ENCODE results near the gene FAM83G.

Gene FAM83G

GRCh38 chr17:19017804-19018599, 13.4 kb upstream of the FAM83G start:
- Histone ChIP-seq H3K4ac (ENCODE audit: low read depth, low read length) (no peak overlapping the region), H3K18ac (ENCODE audit: low read length) (no peak overlapping the region), H3K79me1 (ENCODE audit: low read length) (no peaks in the 10 kb centered on the region), H3K4me1 (ENCODE audit: control insufficient read depth, low read depth, low read length) (no peaks in the 10 kb centered on the region), H3K4me2 (ENCODE audit: low read length) (no peak overlapping the region), H2BK120ac (ENCODE audit: low read depth, low read length) (no peak overlapping the region), H3K9ac (ENCODE audit: low read length) (no peak overlapping the region), H3K27me3 (ENCODE audit: insufficient read depth, low read length, poor library complexity) (no peaks in the 10 kb centered on the region), H2BK5ac (ENCODE audit: low read length) (no peak overlapping the region), H3K4me3 (ENCODE audit: low read length) (no peak overlapping the region), H2BK15ac (replicated peaks; ENCODE audit: low read depth) (no peak overlapping the region), H3K27ac (ENCODE audit: low read depth, low read length) (no peak overlapping the region), H4K8ac (ENCODE audit: low read depth, low read length) (no peak overlapping the region), H3K79me2 (ENCODE audit: control insufficient read depth, insufficient read depth, low read length) (no peaks in the 10 kb centered on the region), H3K36me3 (ENCODE audit: control insufficient read depth, insufficient read depth, low read length) (no peaks in the 10 kb centered on the region), H2AK5ac (ENCODE audit: low read length) (no peak overlapping the region), H3K56ac (ENCODE audit: low read length) (no peak overlapping the region), H4K5ac (ENCODE audit: low read length) (no peak overlapping the region), H3K23ac (ENCODE audit: low read length) (no peak overlapping the region)
- no peak for DNase-seq
- no CpG with 5 or more reads among the region's 16 CpGs for WGBS (ENCODE audit: extremely low coverage, insufficient coverage, low lambda C conversion rate)

GRCh38 chr17:19017401-19017800, 12.8 kb upstream of the FAM83G start:
- H3K18ac ChIP-seq (ENCODE audit: low read length), result no peak overlapping the region
- H4K5ac ChIP-seq (ENCODE audit: low read length), result no peak overlapping the region
- no peaks in the 10 kb centered on the region for H3K36me3 ChIP-seq (ENCODE audit: control insufficient read depth, insufficient read depth, low read length)
- no peak overlapping the region for H2BK5ac ChIP-seq (ENCODE audit: low read length)
- H3K56ac ChIP-seq (ENCODE audit: low read length), result no peak overlapping the region
- no peak overlapping the region for H2BK15ac ChIP-seq (replicated peaks; ENCODE audit: low read depth)
- no peak overlapping the region for H3K27ac ChIP-seq (ENCODE audit: low read depth, low read length)
- H3K9ac ChIP-seq (ENCODE audit: low read length), result no peak overlapping the region
- no peak for DNase-seq
- H3K4me1 ChIP-seq (ENCODE audit: control insufficient read depth, low read depth, low read length), result no peaks in the 10 kb centered on the region
- no peak overlapping the region for H3K4me3 ChIP-seq (ENCODE audit: low read length)
- no peaks in the 10 kb centered on the region for H3K79me1 ChIP-seq (ENCODE audit: low read length)
- no peaks in the 10 kb centered on the region for H3K27me3 ChIP-seq (ENCODE audit: insufficient read depth, low read length, poor library complexity)
- no peak overlapping the region for H3K23ac ChIP-seq (ENCODE audit: low read length)
- H3K79me2 ChIP-seq (ENCODE audit: control insufficient read depth, insufficient read depth, low read length), result no peaks in the 10 kb centered on the region
- H3K4me2 ChIP-seq (ENCODE audit: low read length), result no peak overlapping the region
- no peak overlapping the region for H2AK5ac ChIP-seq (ENCODE audit: low read length)
- H4K8ac ChIP-seq (ENCODE audit: low read depth, low read length), result no peak overlapping the region
- no CpG with 5 or more reads among the region's 12 CpGs for WGBS (ENCODE audit: extremely low coverage, insufficient coverage, low lambda C conversion rate)
- H3K4ac ChIP-seq (ENCODE audit: low read depth, low read length), result no peak overlapping the region
- no peak overlapping the region for H2BK120ac ChIP-seq (ENCODE audit: low read depth, low read length)

- H2AK5ac ChIP-seq (ENCODE audit: low read length), result no peak overlapping the region
- WGBS (ENCODE audit: extremely low coverage, insufficient coverage, low lambda C conversion rate), result no CpG with 5 or more reads among the region's 7 CpGs
- no peak for DNase-seq
These were observed 12.3 kb upstream of the FAM83G start for GRCh38 chr17:19016881-19017280.

GRCh38 chr17:19016297-19016696, 11.7 kb upstream of the FAM83G start:
- no CpG with 5 or more reads among the region's 8 CpGs for WGBS (ENCODE audit: extremely low coverage, insufficient coverage, low lambda C conversion rate)
- H3K4ac ChIP-seq (ENCODE audit: low read depth, low read length), result no peak overlapping the region
- H3K18ac ChIP-seq (ENCODE audit: low read length), result no peak overlapping the region

More at GRCh38 chr17:19016881-19017280, 12.3 kb upstream of the FAM83G start:
- Histone ChIP-seq H2BK15ac (replicated peaks; ENCODE audit: low read depth) (no peak overlapping the region), H3K4ac (ENCODE audit: low read depth, low read length) (no peak overlapping the region), H4K8ac (ENCODE audit: low read depth, low read length) (no peak overlapping the region), H3K18ac (ENCODE audit: low read length) (no peak overlapping the region), H3K4me1 (ENCODE audit: control insufficient read depth, low read depth, low read length) (no peaks in the 10 kb centered on the region), H3K36me3 (ENCODE audit: control insufficient read depth, insufficient read depth, low read length) (no peaks in the 10 kb centered on the region), H3K23ac (ENCODE audit: low read length) (no peak overlapping the region), H3K4me3 (ENCODE audit: low read length) (no peak overlapping the region), H2BK5ac (ENCODE audit: low read length) (no peak overlapping the region), H4K5ac (ENCODE audit: low read length) (no peak overlapping the region), H3K27ac (ENCODE audit: low read depth, low read length) (no peak overlapping the region), H2BK120ac (ENCODE audit: low read depth, low read length) (no peak overlapping the region), H3K4me2 (ENCODE audit: low read length) (no peak overlapping the region), H3K9ac (ENCODE audit: low read length) (no peak overlapping the region), H3K27me3 (ENCODE audit: insufficient read depth, low read length, poor library complexity) (no peaks in the 10 kb centered on the region), H3K56ac (ENCODE audit: low read length) (no peak overlapping the region), H3K79me2 (ENCODE audit: control insufficient read depth, insufficient read depth, low read length) (no peaks in the 10 kb centered on the region), H3K79me1 (ENCODE audit: low read length) (no peaks in the 10 kb centered on the region)

GRCh38 chr17:19015428-19015827, 10.9 kb upstream of the FAM83G start:
- H4K8ac ChIP-seq (ENCODE audit: low read depth, low read length), result no peak overlapping the region
- no peaks in the 10 kb centered on the region for H3K36me3 ChIP-seq (ENCODE audit: control insufficient read depth, insufficient read depth, low read length)
- no peak overlapping the region for H3K4ac ChIP-seq (ENCODE audit: low read depth, low read length)
- H3K79me1 ChIP-seq (ENCODE audit: low read length), result no peaks in the 10 kb centered on the region
- no peak overlapping the region for H3K56ac ChIP-seq (ENCODE audit: low read length)
- WGBS (ENCODE audit: extremely low coverage, insufficient coverage, low lambda C conversion rate), result no CpG with 5 or more reads among the region's 7 CpGs
- H3K27me3 ChIP-seq (ENCODE audit: insufficient read depth, low read length, poor library complexity), result no peaks in the 10 kb centered on the region
- DNase-seq, result no peak
- no peak overlapping the region for H2BK15ac ChIP-seq (replicated peaks; ENCODE audit: low read depth)
- H3K18ac ChIP-seq (ENCODE audit: low read length), result no peak overlapping the region
- H3K4me3 ChIP-seq (ENCODE audit: low read length), result no peak overlapping the region
- H2BK120ac ChIP-seq (ENCODE audit: low read depth, low read length), result no peak overlapping the region
- H3K27ac ChIP-seq (ENCODE audit: low read depth, low read length), result no peak overlapping the region
- H3K79me2 ChIP-seq (ENCODE audit: control insufficient read depth, insufficient read depth, low read length), result no peaks in the 10 kb centered on the region
- peaks cover 2% of the 10 kb centered on the region for H3K4me1 ChIP-seq (ENCODE audit: control insufficient read depth, low read depth, low read length)
- no peak overlapping the region for H2AK5ac ChIP-seq (ENCODE audit: low read length)
- H2BK5ac ChIP-seq (ENCODE audit: low read length), result no peak overlapping the region
- H3K9ac ChIP-seq (ENCODE audit: low read length), result no peak overlapping the region
- no peak overlapping the region for H3K23ac ChIP-seq (ENCODE audit: low read length)
- no peak overlapping the region for H4K5ac ChIP-seq (ENCODE audit: low read length)
- H3K4me2 ChIP-seq (ENCODE audit: low read length), result no peak overlapping the region

More at GRCh38 chr17:19016297-19016696, 11.7 kb upstream of the FAM83G start:
- Histone ChIP-seq H3K27ac (ENCODE audit: low read depth, low read length) (no peak overlapping the region), H2BK5ac (ENCODE audit: low read length) (no peak overlapping the region), H3K27me3 (ENCODE audit: insufficient read depth, low read length, poor library complexity) (no peaks in the 10 kb centered on the region), H2BK15ac (replicated peaks; ENCODE audit: low read depth) (no peak overlapping the region), H3K9ac (ENCODE audit: low read length) (no peak overlapping the region), H3K36me3 (ENCODE audit: control insufficient read depth, insufficient read depth, low read length) (no peaks in the 10 kb centered on the region), H3K4me2 (ENCODE audit: low read length) (no peak overlapping the region), H3K4me1 (ENCODE audit: control insufficient read depth, low read depth, low read length) (no peaks in the 10 kb centered on the region), H3K79me2 (ENCODE audit: control insufficient read depth, insufficient read depth, low read length) (no peaks in the 10 kb centered on the region), H2AK5ac (ENCODE audit: low read length) (no peak overlapping the region), H3K4me3 (ENCODE audit: low read length) (no peak overlapping the region), H2BK120ac (ENCODE audit: low read depth, low read length) (no peak overlapping the region), H3K23ac (ENCODE audit: low read length) (no peak overlapping the region), H3K56ac (ENCODE audit: low read length) (no peak overlapping the region), H4K5ac (ENCODE audit: low read length) (no peak overlapping the region), H4K8ac (ENCODE audit: low read depth, low read length) (no peak overlapping the region), H3K79me1 (ENCODE audit: low read length) (no peaks in the 10 kb centered on the region)
- no peak for DNase-seq
